Right atrium auricular region (tissue), 2 donors: ENCODE data around the gene ASCC2. TPM values are rescaled to one million over a fixed set of nuclear protein-coding genes. Genes with fewer than 3 reads are reported as not detected.

Source experiments
- DNase-seq: peaks from one replicate; pipeline ENCODE4 v3.0.0-alpha.2; 2019; ENCODE audit warnings: low spot score
- H3K27ac ChIP-seq, 2 donors: fragments of 200-600 bp; sonication (generic); 1 replicate in 1 of 2; 2 replicates in 1 of 2; pipeline ENCODE4 v1.5.1; 2016 to 2019
- H3K27me3 ChIP-seq, 2 donors: fragments of 200-600 bp; sonication (generic); one replicate each; pipeline versions ENCODE4 v1.5.1 to v1.6.0; 2017 to 2019
- H3K36me3 ChIP-seq: fragments of 200-600 bp; sonication (generic); one replicate; pipeline ENCODE4 v1.5.1; 2016
- H3K4me1 ChIP-seq, 2 donors: fragments of 200-600 bp; sonication (generic); one replicate each; pipeline versions ENCODE4 v1.5.1 to v1.6.0; 2017 to 2019
- H3K4me3 ChIP-seq, 2 donors: fragments of 200-600 bp; sonication (generic); 1 replicate in 1 of 2; 2 replicates in 1 of 2; pipeline ENCODE4 v1.5.1; 2017 to 2019; ENCODE audit warnings: mild to moderate bottlenecking in 1 of 2, moderate library complexity in 1 of 2
- H3K9me3 ChIP-seq, 2 donors: fragments of 200-600 bp; sonication (generic); one replicate each; pipeline ENCODE4 v1.5.1; 2019
- total RNA-seq, 2 donors: library from RNA; depleted of rRNA; stranded (reverse); fragments of >200 nt; gene quantifications; one replicate each; pipeline ENCODE4 v1.1.0, GENCODE V29; 2016
- TF ChIP-seq, protein P1 (sequence below), 2 donors: fragments of 200-600 bp; sonication (generic); IDR thresholded peaks; one replicate each; pipeline ENCODE4 v1.5.1; 2019; ENCODE audit warnings: antibody characterized with exemption in 2 of 2

The ASCC2 gene
- total RNA-seq, 2 donors from 2014 or later, result 24.3 to 37.5 TPM

DNA sequence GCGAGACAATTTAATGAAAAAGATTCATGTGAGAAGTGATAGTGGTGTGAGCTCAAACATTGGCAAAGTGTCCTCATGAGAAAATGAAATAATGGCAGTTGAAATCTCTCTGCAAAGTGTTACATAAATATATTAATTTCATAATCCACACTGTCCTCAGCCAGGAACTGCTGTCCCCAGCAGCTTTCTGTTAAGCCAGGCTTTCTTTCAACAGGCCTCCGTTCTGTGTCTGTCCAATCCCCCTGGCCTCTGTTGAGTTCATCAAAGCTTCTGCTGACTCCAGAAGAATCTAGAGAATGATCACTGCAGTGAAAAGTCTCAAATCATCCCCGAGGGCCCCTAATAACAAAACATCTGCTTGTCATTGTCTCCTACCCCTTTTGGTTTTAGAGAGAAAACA, 10.0 kb upstream of the ASCC2 start:
- Histone ChIP-seq H3K27ac (no peak overlapping the region), H3K4me3 (no peak overlapping the region), H3K27me3 (no peaks in the 10 kb centered on the region), H3K36me3 (no peaks in the 10 kb centered on the region), H3K9me3 (no peaks in the 10 kb centered on the region), H3K4me1 (peaks cover 0 to 7% of the 10 kb centered on the region in 2 donors)
- TF ChIP-seq, protein P1, sequence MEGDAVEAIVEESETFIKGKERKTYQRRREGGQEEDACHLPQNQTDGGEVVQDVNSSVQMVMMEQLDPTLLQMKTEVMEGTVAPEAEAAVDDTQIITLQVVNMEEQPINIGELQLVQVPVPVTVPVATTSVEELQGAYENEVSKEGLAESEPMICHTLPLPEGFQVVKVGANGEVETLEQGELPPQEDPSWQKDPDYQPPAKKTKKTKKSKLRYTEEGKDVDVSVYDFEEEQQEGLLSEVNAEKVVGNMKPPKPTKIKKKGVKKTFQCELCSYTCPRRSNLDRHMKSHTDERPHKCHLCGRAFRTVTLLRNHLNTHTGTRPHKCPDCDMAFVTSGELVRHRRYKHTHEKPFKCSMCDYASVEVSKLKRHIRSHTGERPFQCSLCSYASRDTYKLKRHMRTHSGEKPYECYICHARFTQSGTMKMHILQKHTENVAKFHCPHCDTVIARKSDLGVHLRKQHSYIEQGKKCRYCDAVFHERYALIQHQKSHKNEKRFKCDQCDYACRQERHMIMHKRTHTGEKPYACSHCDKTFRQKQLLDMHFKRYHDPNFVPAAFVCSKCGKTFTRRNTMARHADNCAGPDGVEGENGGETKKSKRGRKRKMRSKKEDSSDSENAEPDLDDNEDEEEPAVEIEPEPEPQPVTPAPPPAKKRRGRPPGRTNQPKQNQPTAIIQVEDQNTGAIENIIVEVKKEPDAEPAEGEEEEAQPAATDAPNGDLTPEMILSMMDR (IDR thresholded peaks at IDR 0.05), result no peak
- DNase-seq, result no peak

GRCh38 chr22:29846290-29846689, 8.2 kb upstream of the ASCC2 start:
- no peaks in the 10 kb centered on the region for H3K36me3 ChIP-seq
- TF ChIP-seq, protein P1 (IDR thresholded peaks at IDR 0.05), result no peak
- no peak overlapping the region for H3K27ac ChIP-seq
- H3K9me3 ChIP-seq, result no peaks in the 10 kb centered on the region
- H3K4me1 ChIP-seq, result peaks cover 0 to 11% of the 10 kb centered on the region in 2 donors
- no peak overlapping the region for H3K4me3 ChIP-seq
- no peaks in the 10 kb centered on the region for H3K27me3 ChIP-seq
- no peak for DNase-seq

- Histone ChIP-seq H3K4me3 (no peak overlapping the region), H3K9me3 (no peaks in the 10 kb centered on the region), H3K27me3 (no peaks in the 10 kb centered on the region), H3K4me1 (peaks cover 0 to 16% of the 10 kb centered on the region in 2 donors), H3K36me3 (no peaks in the 10 kb centered on the region), H3K27ac (peak overlapping the region; percentile 35 to 85)
- TF ChIP-seq, protein P1 (IDR thresholded peaks at IDR 0.05), result no peak
- DNase-seq, result peak; percentile 62
Observed at GRCh38 chr22:29842740-29843139, 4.7 kb upstream of the ASCC2 start.

GRCh38 chr22:29842172-29842571, 4.1 kb upstream of the ASCC2 start:
- peak overlapping the region; percentile 35 to 85 for H3K27ac ChIP-seq

GRCh38 chr22:29840498-29840897, 2.4 kb upstream of the ASCC2 start:
- peaks cover 0 to 34% of the 10 kb centered on the region in 2 donors for H3K4me1 ChIP-seq
- no peak overlapping the region for H3K27ac ChIP-seq
- no peak overlapping the region for H3K4me3 ChIP-seq
- TF ChIP-seq, protein P1 (IDR thresholded peaks at IDR 0.05), result no peak
- DNase-seq, result no peak
- no peaks in the 10 kb centered on the region for H3K27me3 ChIP-seq
- H3K9me3 ChIP-seq, result no peaks in the 10 kb centered on the region
- H3K36me3 ChIP-seq, result no peaks in the 10 kb centered on the region

More at GRCh38 chr22:29842172-29842571, 4.1 kb upstream of the ASCC2 start:
- peaks cover 0 to 21% of the 10 kb centered on the region in 2 donors for H3K4me1 ChIP-seq
- H3K4me3 ChIP-seq, result no peak overlapping the region
- DNase-seq, result no peak
- no peaks in the 10 kb centered on the region for H3K36me3 ChIP-seq
- no peaks in the 10 kb centered on the region for H3K27me3 ChIP-seq
- TF ChIP-seq, protein P1 (IDR thresholded peaks at IDR 0.05), result no peak
- H3K9me3 ChIP-seq, result no peaks in the 10 kb centered on the region

DNA sequence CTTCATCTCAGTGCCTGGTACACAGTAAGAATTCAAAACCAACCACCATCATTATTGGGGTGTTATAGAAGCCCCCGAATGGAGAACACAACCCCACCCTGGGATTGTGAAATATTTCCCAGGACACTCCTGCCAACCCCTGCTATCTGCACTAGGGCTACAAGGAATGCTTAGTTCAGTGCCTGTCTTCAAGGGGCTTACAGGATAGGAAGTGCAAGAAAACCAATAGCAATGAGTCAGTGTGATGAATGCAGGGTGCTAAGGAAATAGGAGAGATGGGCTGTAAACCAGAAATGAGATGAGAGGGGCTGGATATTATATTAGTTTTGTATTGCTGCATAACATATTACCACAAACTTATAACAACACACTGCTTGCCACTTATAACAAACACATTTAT, 965 bp upstream of the ASCC2 start:
- no peak overlapping the region for H3K4me3 ChIP-seq
- H3K9me3 ChIP-seq, result no peaks in the 10 kb centered on the region
- H3K36me3 ChIP-seq, result no peaks in the 10 kb centered on the region
- TF ChIP-seq, protein P1 (IDR thresholded peaks at IDR 0.05), result no peak
- no peaks in the 10 kb centered on the region for H3K27me3 ChIP-seq
- H3K27ac ChIP-seq, result peak overlapping the region in 1 of 2 donors; percentile 93
- peaks cover 0 to 42% of the 10 kb centered on the region in 2 donors for H3K4me1 ChIP-seq
- DNase-seq, result no peak
